Neural cell (in vitro differentiated cells): ENCODE results near the gene HSPB1. TPM values are rescaled to one million over a fixed set of nuclear protein-coding genes. Genes with fewer than 3 reads are reported as not detected.

Source experiments
- H2AFZ ChIP-seq: fragments of 200-600, 300-800 bp; sonication (generic), shearing (Covaris generic); 2 replicates; pipeline ENCODE4 v1.6.0; 2014; ENCODE audit warnings: low read depth, mild to moderate bottlenecking, antibody characterized with exemption, low read length, moderate library complexity
- H3F3A ChIP-seq: fragments of 200-600 bp; shearing (Covaris generic); 2 replicates; pipeline ENCODE4 v1.6.1; 2016; ENCODE audit warnings: mild to moderate bottlenecking, moderate library complexity, mixed read lengths, antibody characterized with exemption, low read length; ENCODE audit not compliant: insufficient read depth, poor library complexity, severe bottlenecking
- H3K27ac ChIP-seq: fragments of 200-600, 300-800 bp; sonication (generic), shearing (Covaris generic); 2 replicates; pipeline ENCODE4 v1.5.1; 2014; ENCODE audit warnings: mild to moderate bottlenecking, low read length, moderate library complexity
- H3K27me3 ChIP-seq: fragments of 300-800, 200-600 bp; sonication (generic), shearing (Covaris generic); 2 replicates; pipeline ENCODE4 v1.6.0; 2014; ENCODE audit warnings: mild to moderate bottlenecking, low read depth, low read length, moderate library complexity; ENCODE audit not compliant: insufficient read depth
- H3K36me3 ChIP-seq: fragments of 300-800, 200-600 bp; sonication (generic), shearing (Covaris generic); 2 replicates; pipeline ENCODE4 v1.5.1; 2014; ENCODE audit warnings: mild to moderate bottlenecking, antibody characterized with exemption, low read length, moderate library complexity; ENCODE audit not compliant: insufficient read depth
- H3K4me2 ChIP-seq: fragments of 300-800, 200-600 bp; sonication (generic), shearing (Covaris generic); 2 replicates; pipeline ENCODE4 v1.6.0; 2014; ENCODE audit warnings: mild to moderate bottlenecking, low read length
- H3K4me3 ChIP-seq: fragments of 300-800, 200-600 bp; sonication (generic), shearing (Covaris generic); 2 replicates; pipeline ENCODE4 v1.5.1; 2014; ENCODE audit warnings: mild to moderate bottlenecking, low read length, moderate library complexity
- H3K79me2 ChIP-seq: fragments of 200-600 bp; shearing (Covaris generic); replicated peaks from 2 replicates; pipeline ENCODE4 v1.6.0; 2014; ENCODE audit warnings: mild to moderate bottlenecking, low read length, moderate library complexity; ENCODE audit not compliant: insufficient read depth
- H3K9ac ChIP-seq: fragments of 300-800, 200-600 bp; sonication (generic), shearing (Covaris generic); 2 replicates; pipeline ENCODE4 v1.6.1; 2016; ENCODE audit warnings: mild to moderate bottlenecking, low read length, mixed read lengths
- H3K9me2 ChIP-seq: fragments of 200-600 bp; shearing (Covaris generic); 2 replicates; pipeline ENCODE4 v1.6.1; 2016; ENCODE audit warnings: mild to moderate bottlenecking, low read length, mixed read lengths; ENCODE audit not compliant: insufficient read depth
- H3K9me3 ChIP-seq: fragments of 200-600, 300-800 bp; sonication (generic), shearing (Covaris generic); 2 replicates; pipeline ENCODE4 v1.6.1; 2016; ENCODE audit warnings: mild to moderate bottlenecking, mixed run types, low read length, moderate library complexity, mixed read lengths
- H4K20me1 ChIP-seq: fragments of 200-600 bp; shearing (Covaris generic); 2 replicates; pipeline ENCODE4 v1.6.1; 2016; ENCODE audit warnings: mild to moderate bottlenecking, mixed run types; ENCODE audit not compliant: insufficient read depth
- CTCF ChIP-seq: fragments of 450-650 bp; IDR thresholded peaks from 2 replicates; pipeline ENCODE4 v1.5.1; 2014; ENCODE audit warnings: antibody characterized with exemption, mild to moderate bottlenecking, moderate library complexity; ENCODE audit not compliant: poor library complexity, severe bottlenecking
- EP300 ChIP-seq: fragments of 450-650 bp; conservative IDR thresholded peaks from 2 replicates; pipeline ENCODE4 v1.6.1; 2014; ENCODE audit warnings: antibody characterized with exemption, mild to moderate bottlenecking, moderate library complexity; ENCODE audit not compliant: poor library complexity, severe bottlenecking
- EZH2 ChIP-seq: fragments of 200-600, 300-800 bp; shearing (Covaris generic), sonication (generic); IDR thresholded peaks from 2 replicates; pipeline ENCODE4 v1.6.1; 2014; ENCODE audit warnings: antibody characterized with exemption, low read length, borderline replicate concordance, mild to moderate bottlenecking; ENCODE audit not compliant: insufficient read depth, poor library complexity, severe bottlenecking
- MXI1 ChIP-seq: fragments of 450-650 bp; conservative IDR thresholded peaks from 2 replicates; pipeline ENCODE4 v1.6.1; 2014; ENCODE audit warnings: antibody characterized with exemption, mild to moderate bottlenecking; ENCODE audit not compliant: poor library complexity, severe bottlenecking
- POLR2AphosphoS5 ChIP-seq: IDR thresholded peaks from 2 replicates; pipeline ENCODE4 v1.6.1; 2012
- RAD21 ChIP-seq: fragments of 450-650 bp; conservative IDR thresholded peaks from 2 replicates; pipeline ENCODE4 v1.6.1; 2014; ENCODE audit warnings: antibody characterized with exemption, mild to moderate bottlenecking, moderate library complexity
- REST ChIP-seq: IDR thresholded peaks from 2 replicates; pipeline ENCODE4 v1.6.1; 2012; ENCODE audit warnings: borderline replicate concordance
- SMC3 ChIP-seq: fragments of 450-650 bp; conservative IDR thresholded peaks from 2 replicates; pipeline ENCODE4 v1.6.1; 2014; ENCODE audit warnings: antibody characterized with exemption, mild to moderate bottlenecking, moderate library complexity; ENCODE audit not compliant: poor library complexity
- TAF1 ChIP-seq: IDR thresholded peaks from 2 replicates; pipeline ENCODE4 v1.6.1; 2012; ENCODE audit warnings: low read depth
- polyA plus RNA-seq: library from polyadenylated mRNA; depleted of rRNA; stranded (reverse); fragments of >200 nt; gene quantifications from 2 replicates; pipeline ENCODE4 v1.2.3, GENCODE V29; 2014

Gene HSPB1
- polyA plus RNA-seq, 1 donor from 2014 or later, result 1.4 TPM

- H3K9me2 ChIP-seq, result no peaks in the 10 kb centered on the region
- peaks cover 20% of the 10 kb centered on the region for H3K27me3 ChIP-seq
- no peak overlapping the region for H2AFZ ChIP-seq
- no peak overlapping the region for H3K4me2 ChIP-seq
- H3K9ac ChIP-seq, result no peak overlapping the region
- no peak overlapping the region for H3K27ac ChIP-seq
- no peaks in the 10 kb centered on the region for H4K20me1 ChIP-seq
- no peaks in the 10 kb centered on the region for H3K36me3 ChIP-seq
- no peaks in the 10 kb centered on the region for H3F3A ChIP-seq
- H3K79me2 ChIP-seq, result no peaks in the 10 kb centered on the region
- TF ChIP-seq SMC3, result no peak
- no peak for TF ChIP-seq RAD21
- no peak for TF ChIP-seq EZH2
- TF ChIP-seq MXI1, result no peak
- no peak for TF ChIP-seq TAF1
- TF ChIP-seq REST, result no peak
- TF ChIP-seq CTCF, result no peak
- no peak for TF ChIP-seq EP300
- no peak for TF ChIP-seq POLR2AphosphoS5
- no peak overlapping the region for H3K4me3 ChIP-seq
- H3K9me3 ChIP-seq, result no peaks in the 10 kb centered on the region
Observed at GRCh38 chr7:76267894-76268183, 34.6 kb upstream of the HSPB1 start.

GRCh38 chr7:76268376-76268775 is 34.1 kb upstream of the HSPB1 start:
- no peak overlapping the region for H2AFZ ChIP-seq
- no peak overlapping the region for H3K27ac ChIP-seq
- TF ChIP-seq CTCF (no peak), SMC3 (no peak), POLR2AphosphoS5 (no peak), RAD21 (no peak), MXI1 (no peak), REST (no peak), EZH2 (no peak), EP300 (no peak), TAF1 (no peak)
- no peak overlapping the region for H3K4me2 ChIP-seq
- H3F3A ChIP-seq, result no peaks in the 10 kb centered on the region
- H3K27me3 ChIP-seq, result peaks cover 20% of the 10 kb centered on the region
- no peaks in the 10 kb centered on the region for H3K36me3 ChIP-seq
- H3K4me3 ChIP-seq, result no peak overlapping the region
- H4K20me1 ChIP-seq, result no peaks in the 10 kb centered on the region
- H3K79me2 ChIP-seq, result no peaks in the 10 kb centered on the region
- H3K9me3 ChIP-seq, result no peaks in the 10 kb centered on the region
- no peaks in the 10 kb centered on the region for H3K9me2 ChIP-seq
- no peak overlapping the region for H3K9ac ChIP-seq
